NCI-H2227 treated with DMSO at 0.1 percent for 48 hours (cell line): ENCODE results near the gene CEP112.
"Not testable (repeated sequence)": the region's sequence is repeated elsewhere in the genome, so short reads cannot be mapped to it uniquely, and the experiment has no call there.

Source experiments
- DNase-seq: peaks from one replicate; lab custom pipeline; 2025; lab: John Stamatoyannopoulos, UW

Gene CEP112

DNA sequence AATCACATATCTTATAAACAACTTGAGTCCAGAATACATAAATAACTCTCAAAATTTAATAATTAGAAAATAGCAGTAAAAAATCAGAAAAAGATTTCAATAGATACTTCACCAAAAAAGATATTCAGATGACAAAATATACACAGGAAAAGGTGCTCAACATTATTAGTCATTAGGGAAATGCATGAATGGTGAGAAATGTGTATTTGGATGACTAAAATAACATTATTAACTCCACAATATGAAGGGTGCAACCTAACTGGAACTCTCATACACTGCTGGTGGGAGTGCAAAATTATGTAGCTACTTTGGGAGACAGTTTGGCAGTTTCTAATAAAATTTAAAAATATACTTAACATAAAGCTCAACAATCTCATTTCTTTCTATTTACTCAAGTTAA, 368.2 kb downstream of the CEP112 start:
- no peak for DNase-seq

DNA sequence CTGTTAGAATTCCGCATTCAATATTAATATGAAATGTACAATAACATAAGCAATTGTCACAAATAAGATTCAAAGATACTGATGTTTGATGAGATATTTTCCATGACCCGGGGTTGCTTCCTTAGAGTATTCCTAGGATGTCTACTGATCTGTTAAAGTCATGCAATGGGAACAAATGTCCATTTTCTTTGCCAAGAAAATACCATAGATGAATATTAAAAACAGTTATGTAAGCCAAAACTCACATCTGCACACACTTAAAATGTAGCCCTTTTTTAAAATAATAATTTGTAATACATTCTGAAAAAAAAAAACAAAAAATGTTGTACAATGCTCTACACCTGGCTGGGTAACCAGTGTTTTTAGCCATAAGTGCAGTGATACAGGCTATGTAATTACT, 371.1 kb downstream of the CEP112 start:
- DNase-seq, result no peak

DNA sequence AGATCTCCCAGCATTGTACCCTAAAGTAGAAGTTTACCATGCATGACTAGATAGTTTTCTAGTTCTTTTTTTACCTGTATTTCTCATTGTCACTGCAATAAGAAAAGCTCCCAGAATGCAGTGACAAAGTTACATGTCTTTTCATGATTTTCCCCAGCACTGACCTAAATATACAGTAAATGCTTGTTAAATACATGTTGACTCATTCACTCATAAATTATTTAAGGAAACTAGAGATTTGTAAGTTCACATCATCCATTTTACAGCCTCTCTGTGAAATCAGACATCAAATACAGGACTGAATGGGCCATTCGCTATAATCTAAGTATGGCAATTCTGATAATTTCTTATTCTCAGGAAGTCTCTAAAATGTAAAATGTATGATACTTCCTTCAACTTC, 371.6 kb downstream of the CEP112 start:
- no peak for DNase-seq

DNA sequence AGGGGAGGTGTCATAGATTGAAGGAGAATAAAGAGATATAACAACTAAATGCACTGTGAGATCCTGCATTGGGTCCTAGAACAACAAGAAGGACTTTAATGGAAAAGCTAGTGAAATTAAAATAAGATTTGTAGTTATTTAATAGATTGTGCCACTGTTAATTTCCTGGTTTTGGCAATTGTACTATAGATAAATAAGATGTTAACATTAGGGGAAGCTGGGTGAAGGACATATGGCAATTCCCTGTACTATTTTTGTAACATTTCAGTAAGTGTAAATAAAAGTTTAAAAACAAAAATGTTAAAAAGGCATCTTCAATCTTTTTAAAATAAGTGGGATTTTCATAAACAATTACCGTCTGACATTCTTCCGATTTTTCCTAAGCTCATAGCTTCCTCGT, 372.1 kb downstream of the CEP112 start:
- DNase-seq, result no peak

DNA sequence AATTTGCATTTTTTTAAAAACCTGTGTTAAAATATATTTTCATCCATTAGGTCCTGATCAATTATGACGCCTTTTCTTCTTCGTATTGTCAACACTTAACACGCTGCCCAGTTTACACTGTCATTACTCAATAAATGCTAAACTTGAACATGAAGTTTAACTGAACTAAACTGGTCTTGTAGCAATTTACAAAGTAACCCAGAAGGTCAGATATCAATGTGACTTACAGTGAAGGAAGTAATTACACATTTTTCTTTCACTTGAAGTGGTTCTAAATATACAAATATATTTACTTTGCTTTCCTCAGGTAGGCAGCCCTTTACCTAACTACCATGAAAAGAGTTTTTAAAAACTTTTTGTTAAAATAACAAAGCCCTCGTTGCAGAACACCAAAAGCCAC, 374.0 kb downstream of the CEP112 start:
- DNase-seq, result no peak

DNA sequence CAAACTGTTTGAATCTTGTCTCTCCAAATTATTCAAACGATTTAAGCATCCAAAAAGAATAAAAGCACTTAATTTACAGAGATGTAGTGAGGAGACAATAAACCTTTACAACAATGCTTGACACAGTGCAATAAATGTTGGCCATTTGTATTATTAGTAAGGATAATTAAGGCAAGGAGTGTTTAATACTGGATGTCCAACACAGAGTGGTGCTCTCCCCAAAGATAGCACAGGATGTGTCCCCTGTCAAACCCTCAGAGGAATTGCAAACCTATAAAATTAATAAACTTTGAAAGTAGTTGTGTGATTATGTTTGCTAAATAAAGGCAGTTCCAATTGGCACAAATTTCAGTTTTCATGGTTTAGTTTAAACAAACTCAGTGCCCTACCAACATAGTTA, 377.5 kb downstream of the CEP112 start:
- no peak for DNase-seq

DNA sequence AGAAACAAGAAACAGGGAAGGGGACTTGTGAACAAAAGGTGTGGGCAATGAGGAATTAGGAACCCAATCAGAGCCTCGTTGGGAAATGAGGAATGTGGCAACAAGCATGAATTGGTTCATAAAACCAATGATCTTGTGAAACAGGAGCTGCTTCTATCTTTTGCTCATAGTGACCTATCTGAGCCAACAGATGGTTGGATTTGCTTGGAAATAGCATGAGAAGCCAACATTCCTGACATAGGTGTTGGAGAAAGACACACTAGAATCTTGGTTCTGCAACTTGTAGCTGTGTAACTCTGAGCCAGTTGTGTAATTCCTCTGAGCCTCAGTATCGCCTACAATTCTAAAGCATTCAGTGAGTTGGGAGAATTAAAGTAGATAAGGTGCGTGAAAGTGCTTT, 378.6 kb downstream of the CEP112 start:
- DNase-seq, result no peak

DNA sequence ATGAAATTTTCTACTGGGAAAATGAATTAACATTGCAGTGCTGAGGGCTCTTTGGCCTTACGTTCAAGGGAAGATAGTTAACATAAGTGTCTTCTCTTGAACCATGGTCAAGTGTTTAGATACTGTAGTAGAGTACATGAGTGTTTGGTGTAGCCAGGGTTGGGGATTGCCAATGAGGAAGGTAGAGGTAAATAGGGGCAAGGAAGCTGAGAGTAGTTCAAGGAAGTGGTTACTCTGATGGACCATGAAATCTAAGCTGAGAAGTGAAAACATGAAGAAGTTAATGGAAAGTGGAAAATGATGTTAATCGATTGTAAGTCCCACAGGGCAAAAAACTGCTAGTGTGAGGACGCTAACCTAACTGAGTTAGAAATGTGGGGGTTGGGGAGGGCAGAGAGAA, 380.9 kb downstream of the CEP112 start:
- DNase-seq, result no peak

DNA sequence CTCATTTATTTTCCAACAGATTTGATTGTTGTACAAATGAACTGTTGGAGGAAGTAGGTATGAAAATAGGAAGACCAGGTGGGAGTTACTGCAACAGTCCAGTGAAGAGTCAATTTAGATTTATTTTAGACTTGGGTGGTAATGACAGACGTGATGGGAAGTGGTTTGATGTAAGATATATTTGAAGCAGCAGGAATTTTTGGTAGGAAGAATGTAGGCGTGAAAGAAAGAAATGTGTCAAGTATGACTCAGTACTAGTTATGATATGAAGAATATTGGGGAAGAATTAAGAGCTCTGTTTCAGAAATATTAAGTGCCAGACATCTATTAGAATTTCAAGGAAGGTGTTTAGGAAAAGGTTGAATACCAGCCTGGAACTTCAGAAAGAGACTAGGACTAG, 382.6 kb downstream of the CEP112 start:
- DNase-seq, result no peak

DNA sequence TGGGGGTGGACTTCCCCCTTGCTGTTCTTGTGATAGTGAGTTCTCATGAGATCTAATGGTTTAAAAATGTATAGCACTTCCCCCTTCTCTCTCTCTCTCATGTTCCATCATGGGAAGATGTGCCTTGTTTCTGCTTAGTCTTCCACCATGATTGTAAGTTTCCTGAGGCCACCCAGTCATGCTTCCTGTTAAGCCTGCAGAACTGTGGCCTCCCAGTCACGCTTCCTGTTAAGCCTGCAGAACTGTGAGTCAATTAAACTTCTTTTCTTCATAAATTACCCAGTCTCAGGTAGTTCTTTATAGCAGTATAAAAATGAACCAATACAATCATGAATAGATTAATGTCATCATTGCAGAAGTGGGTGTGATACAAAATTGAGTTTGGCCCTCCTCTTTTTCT, 383.4 kb downstream of the CEP112 start:
- not testable (repeated sequence) for DNase-seq

DNA sequence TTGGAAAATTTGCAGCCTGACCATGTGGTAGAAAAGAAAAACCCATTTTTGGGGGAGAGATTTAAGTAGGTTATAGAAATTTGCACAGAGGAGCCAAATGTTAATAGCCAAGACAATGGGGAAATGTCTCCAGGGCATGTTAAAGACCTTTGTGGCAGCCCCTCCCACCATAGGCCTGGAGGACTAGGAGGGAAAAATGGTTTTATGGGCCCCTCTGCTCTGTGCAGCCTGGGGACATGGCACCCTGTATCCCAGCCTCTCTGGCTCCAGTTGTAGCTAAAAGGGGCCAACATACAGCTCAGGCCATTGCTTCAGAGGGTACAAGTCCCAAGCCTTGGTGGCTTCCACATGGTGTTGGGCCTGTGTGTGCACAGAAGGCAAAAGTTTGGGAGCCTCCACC, 384.6 kb downstream of the CEP112 start:
- DNase-seq, result no peak

DNA sequence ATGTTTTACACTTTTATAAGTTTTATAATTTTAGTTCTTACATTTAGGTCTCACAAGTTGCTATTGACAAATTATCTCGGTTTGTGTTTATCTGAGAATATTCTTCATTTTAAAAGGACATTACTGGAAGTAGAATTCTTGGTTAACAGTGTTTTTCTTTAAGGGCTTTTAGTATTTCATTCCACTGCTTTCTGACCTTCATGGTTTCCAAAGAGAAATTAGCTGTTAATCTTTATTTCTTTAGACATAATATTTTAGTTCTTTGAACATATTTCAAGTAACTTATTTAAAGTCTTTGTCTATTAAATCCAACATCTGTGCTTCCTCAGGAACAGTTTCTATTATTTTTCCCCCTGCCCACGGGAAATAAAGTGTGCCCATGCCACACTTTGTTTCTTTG, 390.4 kb downstream of the CEP112 start:
- no peak for DNase-seq

DNA sequence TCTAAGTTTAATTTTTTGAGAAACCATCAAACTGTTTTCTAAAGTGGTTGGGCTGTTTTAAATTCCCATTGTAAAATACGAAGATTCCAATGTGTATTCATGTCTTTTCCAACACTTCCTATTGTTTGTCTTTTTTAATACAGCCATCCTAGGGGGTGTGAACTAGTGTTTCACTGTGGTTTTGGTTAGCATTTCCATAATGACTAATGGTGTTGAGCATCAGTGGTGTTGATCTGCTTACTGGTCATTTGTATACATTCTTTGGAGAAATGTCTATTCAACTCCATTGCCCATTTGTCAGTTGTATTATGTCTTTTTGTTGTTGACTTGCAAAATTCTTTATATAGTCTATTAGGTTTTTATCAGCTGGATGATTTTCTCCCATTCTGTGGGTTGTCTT, 391.3 kb downstream of the CEP112 start:
- DNase-seq, result no peak

DNA sequence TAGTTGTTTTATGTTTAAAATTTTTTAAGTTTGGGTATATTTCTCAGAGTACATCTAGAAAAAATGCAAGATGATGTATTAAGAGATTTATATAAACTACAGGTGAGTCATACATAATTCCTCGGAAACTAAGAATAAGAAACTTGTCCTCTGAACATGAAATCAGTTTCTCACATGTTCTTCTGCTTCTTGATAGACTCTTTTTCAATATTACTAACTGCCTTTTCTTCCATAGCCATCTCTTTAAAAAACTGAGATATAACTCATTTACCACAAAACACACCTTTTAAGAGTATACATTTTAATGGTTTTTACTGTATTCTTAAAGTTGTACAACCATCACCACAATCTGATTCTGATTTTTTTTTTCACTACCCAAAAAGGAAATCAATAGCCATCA, 392.1 kb downstream of the CEP112 start:
- DNase-seq, result no peak

DNA sequence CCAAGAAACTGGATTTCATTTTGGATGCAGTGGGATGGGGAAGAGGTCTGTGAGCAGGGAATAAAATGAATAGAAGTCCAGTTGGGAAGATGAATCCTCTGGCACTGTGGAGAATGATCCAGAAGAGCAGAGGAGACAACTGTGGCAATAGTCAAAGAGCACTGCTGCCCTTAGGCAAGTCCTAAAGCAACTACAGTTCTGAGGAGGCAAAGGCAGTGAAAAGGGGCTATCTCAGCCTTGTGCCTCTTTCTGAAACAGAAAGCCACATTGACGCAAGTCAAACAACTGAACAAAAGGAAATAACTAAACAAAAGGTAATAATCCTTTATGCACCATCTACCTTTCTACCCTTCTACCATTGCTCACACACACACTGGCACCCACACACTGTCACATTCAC, 392.5 kb downstream of the CEP112 start:
- DNase-seq, result no peak

DNA sequence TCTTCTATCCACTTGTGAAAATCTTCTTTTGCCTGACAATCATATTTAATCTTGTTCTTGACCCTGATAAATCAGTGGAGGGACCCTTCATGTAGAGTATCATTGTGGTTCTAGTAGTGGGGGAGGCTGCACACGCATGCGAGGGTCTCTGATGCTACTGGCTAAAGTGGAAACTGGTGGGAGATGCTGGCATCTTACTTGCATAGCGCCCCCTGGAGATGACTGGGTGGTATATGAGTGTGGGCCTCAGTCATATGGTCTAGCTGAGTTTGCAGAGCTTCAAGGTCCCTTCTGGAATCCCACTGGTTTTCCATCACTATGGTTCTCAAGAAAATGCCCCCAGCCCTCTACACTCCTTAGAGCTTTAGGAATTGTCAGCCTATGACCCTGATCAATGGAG, 394.1 kb downstream of the CEP112 start:
- DNase-seq, result no peak

DNA sequence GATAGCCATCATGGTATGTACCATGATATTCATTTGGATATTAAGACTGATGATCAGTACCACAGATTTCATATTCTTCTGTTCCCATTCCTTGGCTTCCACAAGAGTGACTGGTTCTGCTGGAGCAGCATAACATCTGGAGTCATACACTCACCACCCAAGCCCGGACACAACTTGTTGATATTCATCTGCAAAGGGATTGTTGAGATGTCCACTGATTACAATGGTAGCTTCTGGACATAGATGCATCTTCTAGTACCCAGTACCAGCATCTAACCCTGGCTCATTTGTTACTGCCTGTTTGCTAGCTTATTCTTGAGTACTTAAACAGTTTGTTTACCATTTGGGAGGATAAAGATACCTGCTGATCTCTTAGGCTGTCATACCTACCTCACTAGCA, 394.8 kb downstream of the CEP112 start:
- DNase-seq, result no peak

DNA sequence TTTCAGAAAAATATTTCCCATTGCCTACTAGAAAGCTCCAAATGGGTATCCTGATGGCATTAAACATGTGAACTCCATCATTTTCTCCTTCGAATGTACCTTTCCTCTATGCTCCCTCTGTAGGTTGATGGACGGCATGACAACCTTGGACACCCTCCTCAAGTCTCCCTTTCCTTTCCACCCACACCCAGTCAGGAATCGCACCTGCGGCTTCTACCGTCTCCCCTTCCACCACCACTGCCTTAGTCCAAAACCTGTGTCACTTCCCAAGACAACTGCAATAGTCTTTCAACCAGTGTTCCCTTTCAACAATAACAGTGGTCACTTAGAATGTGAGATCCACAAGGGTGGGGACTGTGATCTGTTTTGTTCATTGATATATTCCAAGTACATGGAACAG, 397.4 kb downstream of the CEP112 start:
- peak; percentile 10 for DNase-seq

DNA sequence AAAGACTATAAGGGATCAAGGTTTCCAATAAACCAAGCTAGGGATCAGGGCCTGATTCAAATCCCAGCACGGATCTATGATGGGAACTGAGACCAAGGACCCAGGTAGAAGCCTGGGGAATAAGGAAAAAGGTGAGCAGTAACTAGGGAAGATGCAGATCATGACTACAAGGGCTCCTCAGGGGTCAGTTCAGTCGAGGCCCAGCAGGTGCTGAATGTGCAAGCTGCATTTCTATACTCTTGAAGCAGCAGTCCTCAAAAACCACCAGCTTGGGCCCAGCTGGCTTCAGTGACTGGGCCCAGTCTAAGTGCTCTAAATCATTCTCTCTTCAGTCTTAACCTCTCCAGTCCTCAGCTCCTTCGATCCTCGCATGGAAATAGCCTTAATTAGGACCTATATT, 401.7 kb downstream of the CEP112 start:
- DNase-seq, result no peak

DNA sequence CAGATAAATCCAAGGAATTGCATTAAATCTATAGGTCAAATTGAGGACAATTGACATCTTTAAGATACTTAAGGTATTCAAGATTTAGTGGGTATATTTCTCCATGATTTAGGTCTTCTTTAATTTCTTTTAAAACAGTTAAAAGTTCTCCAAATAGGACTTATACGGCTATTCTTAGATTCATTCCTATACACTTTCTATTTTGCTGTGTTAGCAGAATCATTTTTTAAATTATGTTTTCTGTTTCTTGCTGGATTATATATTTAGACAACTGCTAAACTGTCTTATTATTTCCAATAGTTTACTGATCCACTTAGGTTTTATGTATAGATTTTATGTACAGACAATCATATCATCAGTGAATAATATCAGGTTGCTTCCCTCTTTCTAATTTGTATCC, 404.4 kb downstream of the CEP112 start:
- DNase-seq, result no peak

DNA sequence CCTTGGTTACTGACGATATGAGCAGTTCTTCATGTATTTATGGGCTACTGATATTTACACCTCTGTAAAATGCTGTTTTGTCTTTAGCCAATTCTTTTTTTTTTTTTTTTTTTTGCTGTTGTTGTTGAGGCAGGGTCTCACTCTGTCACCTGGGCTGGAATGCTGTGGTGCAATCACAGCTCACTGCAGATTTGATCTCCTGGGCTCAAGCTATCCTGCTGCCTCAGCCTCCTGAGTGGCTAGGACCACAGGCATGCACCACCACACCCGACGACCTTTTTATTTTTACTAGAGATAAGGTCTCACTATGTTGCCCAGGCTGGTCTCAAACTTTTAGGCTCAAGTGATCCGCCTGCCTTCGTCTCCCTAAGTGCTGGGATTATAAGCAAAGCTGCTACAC, 405.5 kb downstream of the CEP112 start:
- no peak for DNase-seq

DNA sequence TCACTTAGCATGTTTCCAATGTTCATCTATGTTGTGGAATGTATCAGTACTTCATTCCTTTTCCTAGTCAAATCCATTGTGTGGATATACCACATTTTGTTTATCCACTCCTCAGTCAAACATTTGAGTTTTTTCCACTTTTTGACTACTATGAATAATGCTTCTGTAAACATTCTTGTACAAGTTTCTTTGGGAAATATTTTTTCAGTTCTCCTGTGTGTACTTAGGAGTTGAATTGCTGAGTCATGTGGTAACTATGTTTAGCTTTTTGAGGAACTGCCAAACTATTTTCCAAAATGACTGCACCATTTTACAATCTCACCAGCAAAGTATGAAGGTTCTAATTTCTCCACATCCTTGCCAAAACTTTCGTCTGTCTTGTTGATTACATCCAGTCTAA, 406.8 kb downstream of the CEP112 start:
- DNase-seq, result no peak

DNA sequence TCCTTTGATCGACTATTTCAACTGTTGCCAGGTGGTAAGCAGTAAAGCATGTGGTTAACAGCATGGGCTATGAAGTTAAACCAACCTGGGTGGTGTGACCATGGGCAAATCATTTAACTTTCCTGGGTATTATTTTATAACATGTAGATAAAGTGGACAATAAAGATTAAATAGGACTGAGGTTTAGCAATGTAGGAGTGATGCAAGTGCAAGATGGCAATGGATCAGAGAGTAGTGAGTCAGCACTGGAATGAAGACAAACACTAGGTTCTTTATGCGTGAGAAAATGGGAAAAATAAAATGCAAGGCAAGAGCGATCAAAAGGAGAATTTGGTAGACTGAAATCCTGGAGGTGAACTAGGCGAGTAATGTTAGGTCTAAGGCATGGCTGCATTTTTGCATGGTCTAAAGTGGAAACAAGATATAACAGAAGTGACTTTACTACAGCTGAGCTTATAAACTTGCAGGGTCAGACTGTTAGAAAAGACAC, 408.0 kb downstream of the CEP112 start:
- DNase-seq, result no peak

DNA sequence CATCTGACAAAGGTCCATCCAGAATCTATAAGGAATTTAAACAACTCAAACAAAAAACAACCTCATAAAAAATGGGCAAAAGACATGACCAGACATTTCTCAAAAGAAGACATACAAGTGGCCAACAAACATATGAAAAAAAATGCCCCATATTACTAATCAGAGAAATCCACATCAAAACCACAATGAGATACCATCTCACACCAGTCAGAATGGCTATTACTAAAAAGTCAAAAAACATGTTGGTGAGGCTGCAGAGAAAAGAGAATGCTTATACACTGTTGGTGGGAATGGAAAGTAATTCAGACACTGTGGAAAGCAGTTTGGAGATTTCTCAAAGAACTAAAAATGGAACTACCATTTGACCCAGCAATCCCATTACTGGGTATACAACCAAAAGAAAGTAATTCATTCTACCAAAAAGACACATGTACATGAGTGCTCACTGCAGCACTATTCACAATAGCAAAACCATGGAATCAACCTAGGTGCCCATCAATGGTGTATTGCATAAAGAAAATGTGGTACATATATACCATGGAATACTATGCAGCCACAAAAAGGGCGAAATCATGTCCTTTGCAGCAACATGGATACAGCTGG, 409.7 kb downstream of the CEP112 start:
- not testable (repeated sequence) for DNase-seq

DNA sequence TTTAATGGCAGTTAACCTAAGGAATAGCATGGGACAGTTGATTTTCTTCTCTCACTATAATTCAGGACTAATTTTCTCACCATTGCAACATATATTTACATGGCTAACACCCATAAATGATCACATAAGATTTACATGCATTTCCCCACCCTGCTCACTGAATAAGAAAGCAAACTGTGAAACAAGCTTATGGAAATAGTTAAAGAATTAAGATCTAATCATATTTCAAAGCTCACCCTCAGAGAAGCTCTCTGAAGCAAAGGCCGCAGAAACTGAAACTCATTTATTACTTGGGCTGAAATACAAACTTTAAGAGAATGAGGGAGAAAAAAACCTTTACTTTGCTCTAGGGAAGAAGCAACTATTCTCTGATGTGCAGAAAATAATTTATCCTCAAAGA, 411.8 kb downstream of the CEP112 start:
- no peak for DNase-seq
